Fibroblast of skin of right biceps (primary cell): ENCODE results near the gene ACTL6A.
A peak's percentile ranks its signal among the peaks of the same experiment; 100 is the strongest.
"Not testable (repeated sequence)": the region's sequence is repeated elsewhere in the genome, so short reads cannot be mapped to it uniquely, and the experiment has no call there.

Experiments
- DNase-seq: peaks from one replicate; pipeline ENCODE4 v3.0.0-alpha.2; 2013

The ACTL6A gene

GRCh38 chr3:179562591-179563270 lies at the start of gene ACTL6A:
Gene ACTL6A (plus strand): TSS chr3:179562926. CDS start chr3:179563093, 167 bp downstream.
- peak; percentile 100 for DNase-seq

- DNase-seq, result peak; percentile 59
These were observed 48.9 kb upstream of the ACTL6A start for GRCh38 chr3:179513862-179514261.

GRCh38 chr3:179516461-179517251 lies 46.1 kb upstream of the ACTL6A start:
- not testable (repeated sequence) for DNase-seq

- DNase-seq, result no peak
These were observed 36.2 kb upstream of the ACTL6A start for GRCh38 chr3:179526482-179526881.

GRCh38 chr3:179526989-179527391 lies 35.7 kb upstream of the ACTL6A start:
- peak; percentile 80 for DNase-seq

GRCh38 chr3:179528772-179529171 lies 34.0 kb upstream of the ACTL6A start:
- DNase-seq, result peak; percentile 22

- no peak for DNase-seq
These were observed 31.1 kb upstream of the ACTL6A start for GRCh38 chr3:179531576-179531975.

- DNase-seq, result no peak
These were observed 29.5 kb upstream of the ACTL6A start for GRCh38 chr3:179533274-179533673.

GRCh38 chr3:179536256-179536655 lies 26.5 kb upstream of the ACTL6A start:
- DNase-seq, result no peak

- DNase-seq, result no peak
These were observed 21.6 kb upstream of the ACTL6A start for GRCh38 chr3:179541094-179541493.

- DNase-seq, result no peak
These were observed 21.1 kb upstream of the ACTL6A start for GRCh38 chr3:179541596-179541995.

GRCh38 chr3:179542375-179542774 lies 20.4 kb upstream of the ACTL6A start:
- no peak for DNase-seq

GRCh38 chr3:179544981-179545645 lies 17.6 kb upstream of the ACTL6A start:
- peak; percentile 89 for DNase-seq

- no peak for DNase-seq
These were observed 15.9 kb upstream of the ACTL6A start for GRCh38 chr3:179546814-179547241.

GRCh38 chr3:179551349-179552105 lies 11.2 kb upstream of the ACTL6A start:
- DNase-seq, result no peak

GRCh38 chr3:179558742-179559364 lies 3.9 kb upstream of the ACTL6A start:
- peak; percentile 75 for DNase-seq

GRCh38 chr3:179560791-179561190 lies 1.9 kb upstream of the ACTL6A start:
- DNase-seq, result no peak

- peak; percentile 73 for DNase-seq
These were observed 601 bp downstream of the ACTL6A start for GRCh38 chr3:179563271-179563783.

GRCh38 chr3:179565496-179565895 lies 2.8 kb downstream of the ACTL6A start:
- DNase-seq, result no peak

- DNase-seq, result no peak
These were observed 18.3 kb downstream of the ACTL6A start for GRCh38 chr3:179580992-179581391.

GRCh38 chr3:179589143-179589542 lies 26.4 kb downstream of the ACTL6A start:
- no peak for DNase-seq

GRCh38 chr3:179590669-179591068 lies 27.9 kb downstream of the ACTL6A start:
- DNase-seq, result no peak
